ENCODE measurements around the gene KLC4.

The KLC4 gene

DNA sequence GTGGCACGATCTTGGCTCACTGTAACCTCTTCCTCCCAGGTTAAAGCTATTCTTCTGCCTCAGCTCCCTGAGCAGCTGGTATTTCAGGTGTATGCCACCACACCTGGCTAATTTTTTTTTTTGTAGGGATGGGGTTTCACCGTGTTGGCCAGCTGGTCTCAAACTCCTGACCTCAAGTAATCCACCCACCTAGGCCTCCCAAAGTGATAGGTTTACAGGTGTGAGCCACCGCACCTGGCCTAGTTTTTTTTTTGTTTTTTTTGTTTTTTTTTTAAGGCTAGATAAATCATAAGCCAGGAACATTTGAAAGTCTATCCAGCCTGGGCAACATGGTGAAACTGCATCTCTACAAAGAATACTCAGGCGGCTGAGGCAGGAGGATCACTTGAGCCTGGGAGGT is 27.1 kb upstream of the KLC4 start:
- Histone ChIP-seq H3K23ac (ENCODE audit: low read length) (no peak overlapping the region), H3K9ac (ENCODE audit: low read length) (no peak overlapping the region), H3K27ac (ENCODE audit: low read depth, low read length) (no peak overlapping the region), H3K18ac (ENCODE audit: low read length) (no peak overlapping the region), H3K4me3 (ENCODE audit: low read length) (no peak overlapping the region), H4K5ac (ENCODE audit: low read length) (no peak overlapping the region), H3K4ac (ENCODE audit: low read depth, low read length) (no peak overlapping the region), H3K79me2 (ENCODE audit: control insufficient read depth, insufficient read depth, low read length) (no peaks in the 10 kb centered on the region), H2BK120ac (ENCODE audit: low read depth, low read length) (no peak overlapping the region), H3K4me1 (ENCODE audit: control insufficient read depth, low read depth, low read length) (no peaks in the 10 kb centered on the region), H3K56ac (ENCODE audit: low read length) (no peak overlapping the region), H3K4me2 (ENCODE audit: low read length) (no peak overlapping the region), H4K8ac (ENCODE audit: low read depth, low read length) (no peak overlapping the region), H3K36me3 (ENCODE audit: control insufficient read depth, insufficient read depth, low read length) (peaks cover 13% of the 10 kb centered on the region), H2AK5ac (ENCODE audit: low read length) (no peak overlapping the region), H3K27me3 (ENCODE audit: insufficient read depth, low read length, poor library complexity) (no peaks in the 10 kb centered on the region), H2BK5ac (ENCODE audit: low read length) (no peak overlapping the region), H2BK15ac (replicated peaks; ENCODE audit: low read depth) (no peak overlapping the region), H3K79me1 (ENCODE audit: low read length) (no peaks in the 10 kb centered on the region)
- DNase-seq = no peak
- WGBS (ENCODE audit: extremely low coverage, insufficient coverage, low lambda C conversion rate) = no CpG with 5 or more reads among the region's 4 CpGs

DNA sequence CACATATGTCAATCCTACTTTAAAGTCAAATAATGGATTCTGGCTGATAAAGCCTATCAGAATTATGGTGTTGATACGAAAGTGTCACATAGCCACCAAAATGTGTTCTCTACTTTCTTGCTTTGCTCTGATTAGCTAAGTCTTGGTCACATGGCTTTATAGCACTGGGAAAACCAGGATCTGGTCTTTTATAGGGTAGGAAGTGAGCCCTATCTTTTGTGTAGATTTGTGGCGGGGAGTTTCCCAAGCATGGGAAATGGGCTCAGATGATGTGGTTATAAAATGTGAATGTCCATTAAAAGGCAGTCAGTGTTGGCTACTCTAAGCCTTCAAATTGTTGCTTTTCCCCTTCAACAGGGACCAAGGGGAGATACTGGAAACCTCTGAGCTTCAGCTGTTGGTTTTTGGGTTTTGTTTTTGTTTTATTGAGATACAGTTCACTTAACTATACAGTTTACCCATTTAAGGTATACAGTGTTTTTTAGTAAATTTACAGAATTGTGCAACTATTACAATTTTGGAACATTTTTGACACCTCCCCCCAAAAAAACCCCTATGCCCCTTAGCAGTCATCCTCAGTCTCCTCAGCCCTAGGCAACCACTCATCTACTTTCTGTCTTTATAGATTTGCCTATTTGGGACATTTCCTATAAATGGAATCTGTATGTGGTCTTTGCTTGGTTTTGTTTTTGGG is 25.8 kb upstream of the KLC4 start:
- H3K18ac ChIP-seq (ENCODE audit: low read length) = no peak overlapping the region
- no peak overlapping the region for H3K56ac ChIP-seq (ENCODE audit: low read length)
- H3K27ac ChIP-seq (ENCODE audit: low read depth, low read length) = no peak overlapping the region
- H3K79me2 ChIP-seq (ENCODE audit: control insufficient read depth, insufficient read depth, low read length) = no peaks in the 10 kb centered on the region
- no peak overlapping the region for H3K4me3 ChIP-seq (ENCODE audit: low read length)
- WGBS (ENCODE audit: extremely low coverage, insufficient coverage, low lambda C conversion rate) = no CpG with 5 or more reads among the region's 2 CpGs
- no peak overlapping the region for H4K5ac ChIP-seq (ENCODE audit: low read length)
- H3K27me3 ChIP-seq (ENCODE audit: insufficient read depth, low read length, poor library complexity) = no peaks in the 10 kb centered on the region
- no peak overlapping the region for H2BK15ac ChIP-seq (replicated peaks; ENCODE audit: low read depth)
- H2AK5ac ChIP-seq (ENCODE audit: low read length) = no peak overlapping the region
- H3K23ac ChIP-seq (ENCODE audit: low read length) = no peak overlapping the region
- no peak overlapping the region for H3K4me2 ChIP-seq (ENCODE audit: low read length)
- H2BK120ac ChIP-seq (ENCODE audit: low read depth, low read length) = no peak overlapping the region
- no peak for DNase-seq
- H4K8ac ChIP-seq (ENCODE audit: low read depth, low read length) = no peak overlapping the region
- H3K79me1 ChIP-seq (ENCODE audit: low read length) = no peaks in the 10 kb centered on the region
- no peaks in the 10 kb centered on the region for H3K4me1 ChIP-seq (ENCODE audit: control insufficient read depth, low read depth, low read length)
- H2BK5ac ChIP-seq (ENCODE audit: low read length) = no peak overlapping the region
- no peak overlapping the region for H3K4ac ChIP-seq (ENCODE audit: low read depth, low read length)
- H3K9ac ChIP-seq (ENCODE audit: low read length) = no peak overlapping the region
- H3K36me3 ChIP-seq (ENCODE audit: control insufficient read depth, insufficient read depth, low read length) = peaks cover 16% of the 10 kb centered on the region

DNA sequence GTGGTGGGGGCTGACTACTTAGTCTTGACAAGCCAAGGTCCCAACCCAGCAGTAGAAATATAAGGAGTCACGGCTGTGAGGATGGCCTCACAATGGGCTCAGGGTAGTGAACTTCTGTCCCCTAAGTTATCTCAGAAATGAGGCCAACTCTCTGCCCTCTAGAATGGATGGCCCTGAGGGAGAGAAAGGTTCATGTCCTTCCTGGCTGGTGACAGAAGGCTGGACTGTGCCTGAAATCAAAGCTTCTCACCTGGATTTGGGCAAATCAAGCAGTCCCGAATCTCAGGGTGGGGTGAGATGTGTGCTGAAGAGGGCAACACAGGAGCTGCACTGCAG is 25.3 kb upstream of the KLC4 start:
- no peak overlapping the region for H2BK120ac ChIP-seq (ENCODE audit: low read depth, low read length)
- peaks cover 15% of the 10 kb centered on the region for H3K36me3 ChIP-seq (ENCODE audit: control insufficient read depth, insufficient read depth, low read length)
- H3K27ac ChIP-seq (ENCODE audit: low read depth, low read length) = no peak overlapping the region
- H3K27me3 ChIP-seq (ENCODE audit: insufficient read depth, low read length, poor library complexity) = no peaks in the 10 kb centered on the region
- H4K8ac ChIP-seq (ENCODE audit: low read depth, low read length) = no peak overlapping the region
- H3K18ac ChIP-seq (ENCODE audit: low read length) = no peak overlapping the region
- no peaks in the 10 kb centered on the region for H3K4me1 ChIP-seq (ENCODE audit: control insufficient read depth, low read depth, low read length)
- H3K23ac ChIP-seq (ENCODE audit: low read length) = no peak overlapping the region
- no peak overlapping the region for H3K9ac ChIP-seq (ENCODE audit: low read length)
- no peak overlapping the region for H3K4ac ChIP-seq (ENCODE audit: low read depth, low read length)
- H2BK15ac ChIP-seq (replicated peaks; ENCODE audit: low read depth) = no peak overlapping the region
- no peaks in the 10 kb centered on the region for H3K79me2 ChIP-seq (ENCODE audit: control insufficient read depth, insufficient read depth, low read length)
- no peak overlapping the region for H3K56ac ChIP-seq (ENCODE audit: low read length)
- no CpG with 5 or more reads among the region's 2 CpGs for WGBS (ENCODE audit: extremely low coverage, insufficient coverage, low lambda C conversion rate)
- H3K4me3 ChIP-seq (ENCODE audit: low read length) = no peak overlapping the region
- no peak overlapping the region for H2BK5ac ChIP-seq (ENCODE audit: low read length)
- no peak for DNase-seq
- H3K79me1 ChIP-seq (ENCODE audit: low read length) = no peaks in the 10 kb centered on the region
- H3K4me2 ChIP-seq (ENCODE audit: low read length) = no peak overlapping the region
- H4K5ac ChIP-seq (ENCODE audit: low read length) = no peak overlapping the region
- H2AK5ac ChIP-seq (ENCODE audit: low read length) = no peak overlapping the region

DNA sequence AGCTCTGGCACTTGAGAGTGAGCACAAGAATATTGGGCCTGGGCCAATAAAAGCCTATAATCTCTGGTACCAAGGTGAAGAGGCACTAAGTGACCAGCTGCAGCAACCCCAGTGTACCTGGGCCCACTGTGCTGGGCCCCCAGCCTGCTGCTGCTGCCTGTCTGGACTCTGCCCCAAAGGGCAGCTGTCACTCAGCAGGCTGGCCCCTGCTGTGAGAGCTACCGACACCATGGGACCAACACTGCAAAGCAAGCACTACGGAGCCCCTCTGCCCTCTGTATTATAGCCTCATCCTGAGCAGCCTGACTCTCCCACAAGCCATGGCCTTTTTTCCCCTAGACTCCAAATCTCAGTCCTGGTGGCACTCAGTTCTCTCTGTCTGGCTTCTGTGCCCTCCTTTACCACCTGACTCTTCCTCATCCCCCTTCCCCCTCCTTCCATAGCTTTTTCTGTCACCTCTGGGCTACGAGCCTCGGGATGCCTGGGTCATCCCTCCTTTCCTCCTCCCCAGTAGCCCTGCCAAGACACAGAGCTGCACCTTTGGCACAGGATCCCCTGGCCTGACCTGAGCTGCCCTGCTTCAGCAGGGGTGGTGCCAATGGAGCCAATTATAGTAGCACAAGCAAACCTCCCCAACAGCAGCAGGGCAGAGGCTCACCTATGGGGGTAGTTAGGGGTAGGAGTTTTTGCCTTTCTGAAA is 23.8 kb upstream of the KLC4 start:
- peaks cover 13% of the 10 kb centered on the region for H3K36me3 ChIP-seq (ENCODE audit: control insufficient read depth, insufficient read depth, low read length)
- H3K18ac ChIP-seq (ENCODE audit: low read length) = no peak overlapping the region
- no peaks in the 10 kb centered on the region for H3K79me1 ChIP-seq (ENCODE audit: low read length)
- no peak for DNase-seq
- no peak overlapping the region for H3K4me3 ChIP-seq (ENCODE audit: low read length)
- no peak overlapping the region for H2BK15ac ChIP-seq (replicated peaks; ENCODE audit: low read depth)
- no peak overlapping the region for H3K4ac ChIP-seq (ENCODE audit: low read depth, low read length)
- H4K5ac ChIP-seq (ENCODE audit: low read length) = no peak overlapping the region
- H4K8ac ChIP-seq (ENCODE audit: low read depth, low read length) = no peak overlapping the region
- H2AK5ac ChIP-seq (ENCODE audit: low read length) = no peak overlapping the region
- H3K27me3 ChIP-seq (ENCODE audit: insufficient read depth, low read length, poor library complexity) = no peaks in the 10 kb centered on the region
- H3K56ac ChIP-seq (ENCODE audit: low read length) = no peak overlapping the region
- no peak overlapping the region for H3K27ac ChIP-seq (ENCODE audit: low read depth, low read length)
- no peak overlapping the region for H3K9ac ChIP-seq (ENCODE audit: low read length)
- no peak overlapping the region for H3K23ac ChIP-seq (ENCODE audit: low read length)
- no peaks in the 10 kb centered on the region for H3K4me1 ChIP-seq (ENCODE audit: control insufficient read depth, low read depth, low read length)
- no peaks in the 10 kb centered on the region for H3K79me2 ChIP-seq (ENCODE audit: control insufficient read depth, insufficient read depth, low read length)
- no peak overlapping the region for H2BK120ac ChIP-seq (ENCODE audit: low read depth, low read length)
- H2BK5ac ChIP-seq (ENCODE audit: low read length) = no peak overlapping the region
- WGBS (ENCODE audit: extremely low coverage, insufficient coverage, low lambda C conversion rate) = no CpG with 5 or more reads among the region's 4 CpGs
- no peak overlapping the region for H3K4me2 ChIP-seq (ENCODE audit: low read length)

DNA sequence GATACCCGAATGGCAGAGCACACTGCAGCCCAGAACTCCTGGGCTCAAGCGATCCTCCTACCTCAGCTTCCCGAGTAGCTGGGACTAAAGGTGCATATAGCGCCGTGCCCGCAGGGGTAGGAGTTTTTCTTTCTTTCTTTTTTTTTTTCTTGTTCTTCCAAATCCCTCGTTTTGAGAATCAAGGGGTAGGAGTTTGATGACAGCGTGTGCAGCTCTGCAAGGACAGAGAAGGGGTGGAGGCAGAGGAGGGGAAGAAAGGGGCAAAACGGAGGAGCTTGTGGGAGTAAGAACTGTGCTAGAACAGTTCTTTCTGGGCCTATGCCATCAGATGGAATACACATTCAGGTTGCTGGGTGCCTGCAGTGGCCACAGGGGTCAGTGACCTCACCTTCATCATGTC is 22.7 kb upstream of the KLC4 start:
- no CpG with 5 or more reads among the region's 9 CpGs for WGBS (ENCODE audit: extremely low coverage, insufficient coverage, low lambda C conversion rate)
- H2AK5ac ChIP-seq (ENCODE audit: low read length) = no peak overlapping the region
- H3K9ac ChIP-seq (ENCODE audit: low read length) = no peak overlapping the region
- no peak overlapping the region for H2BK5ac ChIP-seq (ENCODE audit: low read length)
- no peaks in the 10 kb centered on the region for H3K27me3 ChIP-seq (ENCODE audit: insufficient read depth, low read length, poor library complexity)
- H3K36me3 ChIP-seq (ENCODE audit: control insufficient read depth, insufficient read depth, low read length) = peaks cover 13% of the 10 kb centered on the region
- no peak overlapping the region for H3K4ac ChIP-seq (ENCODE audit: low read depth, low read length)
- no peak overlapping the region for H2BK120ac ChIP-seq (ENCODE audit: low read depth, low read length)
- no peaks in the 10 kb centered on the region for H3K79me1 ChIP-seq (ENCODE audit: low read length)
- no peak overlapping the region for H3K23ac ChIP-seq (ENCODE audit: low read length)
- no peak overlapping the region for H4K5ac ChIP-seq (ENCODE audit: low read length)
- H3K4me1 ChIP-seq (ENCODE audit: control insufficient read depth, low read depth, low read length) = no peaks in the 10 kb centered on the region
- no peak overlapping the region for H3K56ac ChIP-seq (ENCODE audit: low read length)
- H4K8ac ChIP-seq (ENCODE audit: low read depth, low read length) = no peak overlapping the region
- DNase-seq = no peak
- H3K4me2 ChIP-seq (ENCODE audit: low read length) = no peak overlapping the region
- no peak overlapping the region for H3K27ac ChIP-seq (ENCODE audit: low read depth, low read length)
- H3K79me2 ChIP-seq (ENCODE audit: control insufficient read depth, insufficient read depth, low read length) = no peaks in the 10 kb centered on the region
- H3K4me3 ChIP-seq (ENCODE audit: low read length) = no peak overlapping the region
- no peak overlapping the region for H2BK15ac ChIP-seq (replicated peaks; ENCODE audit: low read depth)
- no peak overlapping the region for H3K18ac ChIP-seq (ENCODE audit: low read length)

DNA sequence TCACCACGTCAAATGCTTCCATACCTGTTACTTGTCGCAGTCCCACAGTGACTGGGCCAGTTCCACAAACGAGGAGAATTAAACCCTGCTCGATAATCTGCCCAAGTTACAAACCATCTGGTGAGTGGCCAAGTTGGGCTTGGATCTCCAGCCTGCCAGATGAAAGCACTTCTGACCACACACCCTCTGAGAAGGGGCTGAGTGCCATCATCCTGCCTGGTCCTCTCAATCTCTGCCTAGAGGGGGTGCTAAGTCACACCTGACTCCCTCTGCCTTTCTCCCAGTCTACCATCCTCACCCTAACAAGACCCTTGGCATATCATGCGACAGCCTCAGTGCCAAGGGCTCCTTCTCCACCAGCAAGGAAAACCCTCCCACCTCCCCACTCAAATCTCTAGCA is 22.2 kb upstream of the KLC4 start:
- H2BK120ac ChIP-seq (ENCODE audit: low read depth, low read length) = no peak overlapping the region
- no CpG with 5 or more reads among the region's 5 CpGs for WGBS (ENCODE audit: extremely low coverage, insufficient coverage, low lambda C conversion rate)

More for the DNA sequence above, 22.2 kb upstream of the KLC4 start:
- H3K4me1 ChIP-seq (ENCODE audit: control insufficient read depth, low read depth, low read length) = no peaks in the 10 kb centered on the region
- no peak overlapping the region for H3K18ac ChIP-seq (ENCODE audit: low read length)
- H2BK5ac ChIP-seq (ENCODE audit: low read length) = no peak overlapping the region
- no peak overlapping the region for H3K56ac ChIP-seq (ENCODE audit: low read length)
- H3K4me2 ChIP-seq (ENCODE audit: low read length) = no peak overlapping the region
- H3K4ac ChIP-seq (ENCODE audit: low read depth, low read length) = no peak overlapping the region
- H3K79me2 ChIP-seq (ENCODE audit: control insufficient read depth, insufficient read depth, low read length) = no peaks in the 10 kb centered on the region
- H2AK5ac ChIP-seq (ENCODE audit: low read length) = no peak overlapping the region
- H3K36me3 ChIP-seq (ENCODE audit: control insufficient read depth, insufficient read depth, low read length) = peaks cover 13% of the 10 kb centered on the region
- H4K5ac ChIP-seq (ENCODE audit: low read length) = no peak overlapping the region
- H3K27me3 ChIP-seq (ENCODE audit: insufficient read depth, low read length, poor library complexity) = no peaks in the 10 kb centered on the region
- H4K8ac ChIP-seq (ENCODE audit: low read depth, low read length) = no peak overlapping the region
- no peak overlapping the region for H3K27ac ChIP-seq (ENCODE audit: low read depth, low read length)
- H3K9ac ChIP-seq (ENCODE audit: low read length) = no peak overlapping the region
- no peak overlapping the region for H3K4me3 ChIP-seq (ENCODE audit: low read length)
- no peaks in the 10 kb centered on the region for H3K79me1 ChIP-seq (ENCODE audit: low read length)
- no peak overlapping the region for H2BK15ac ChIP-seq (replicated peaks; ENCODE audit: low read depth)
- no peak overlapping the region for H3K23ac ChIP-seq (ENCODE audit: low read length)
- DNase-seq = no peak
